ENCODE data around the gene OSBPL5.

GRCh38 chr11:3126901-3127691, 38.0 kb downstream of the OSBPL5 start:
- TF ChIP-seq, protein P1, sequence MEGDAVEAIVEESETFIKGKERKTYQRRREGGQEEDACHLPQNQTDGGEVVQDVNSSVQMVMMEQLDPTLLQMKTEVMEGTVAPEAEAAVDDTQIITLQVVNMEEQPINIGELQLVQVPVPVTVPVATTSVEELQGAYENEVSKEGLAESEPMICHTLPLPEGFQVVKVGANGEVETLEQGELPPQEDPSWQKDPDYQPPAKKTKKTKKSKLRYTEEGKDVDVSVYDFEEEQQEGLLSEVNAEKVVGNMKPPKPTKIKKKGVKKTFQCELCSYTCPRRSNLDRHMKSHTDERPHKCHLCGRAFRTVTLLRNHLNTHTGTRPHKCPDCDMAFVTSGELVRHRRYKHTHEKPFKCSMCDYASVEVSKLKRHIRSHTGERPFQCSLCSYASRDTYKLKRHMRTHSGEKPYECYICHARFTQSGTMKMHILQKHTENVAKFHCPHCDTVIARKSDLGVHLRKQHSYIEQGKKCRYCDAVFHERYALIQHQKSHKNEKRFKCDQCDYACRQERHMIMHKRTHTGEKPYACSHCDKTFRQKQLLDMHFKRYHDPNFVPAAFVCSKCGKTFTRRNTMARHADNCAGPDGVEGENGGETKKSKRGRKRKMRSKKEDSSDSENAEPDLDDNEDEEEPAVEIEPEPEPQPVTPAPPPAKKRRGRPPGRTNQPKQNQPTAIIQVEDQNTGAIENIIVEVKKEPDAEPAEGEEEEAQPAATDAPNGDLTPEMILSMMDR (IDR thresholded peaks at IDR 0.05) = no peak
- no peak for TF ChIP-seq POLR2A (IDR thresholded peaks at IDR 0.05)

Measured in heart left ventricle (tissue), 13 donors.